Measurements from ENCODE around the gene MBP. TPM values are rescaled to one million over a fixed set of nuclear protein-coding genes. Genes with fewer than 3 reads are reported as not detected.
A peak's percentile ranks its signal among the peaks of the same experiment; 100 is the strongest.

The MBP gene
- total RNA-seq, 3 donors from 2014 or later = 37.9 to 48.5 (median 47.4) TPM

DNA sequence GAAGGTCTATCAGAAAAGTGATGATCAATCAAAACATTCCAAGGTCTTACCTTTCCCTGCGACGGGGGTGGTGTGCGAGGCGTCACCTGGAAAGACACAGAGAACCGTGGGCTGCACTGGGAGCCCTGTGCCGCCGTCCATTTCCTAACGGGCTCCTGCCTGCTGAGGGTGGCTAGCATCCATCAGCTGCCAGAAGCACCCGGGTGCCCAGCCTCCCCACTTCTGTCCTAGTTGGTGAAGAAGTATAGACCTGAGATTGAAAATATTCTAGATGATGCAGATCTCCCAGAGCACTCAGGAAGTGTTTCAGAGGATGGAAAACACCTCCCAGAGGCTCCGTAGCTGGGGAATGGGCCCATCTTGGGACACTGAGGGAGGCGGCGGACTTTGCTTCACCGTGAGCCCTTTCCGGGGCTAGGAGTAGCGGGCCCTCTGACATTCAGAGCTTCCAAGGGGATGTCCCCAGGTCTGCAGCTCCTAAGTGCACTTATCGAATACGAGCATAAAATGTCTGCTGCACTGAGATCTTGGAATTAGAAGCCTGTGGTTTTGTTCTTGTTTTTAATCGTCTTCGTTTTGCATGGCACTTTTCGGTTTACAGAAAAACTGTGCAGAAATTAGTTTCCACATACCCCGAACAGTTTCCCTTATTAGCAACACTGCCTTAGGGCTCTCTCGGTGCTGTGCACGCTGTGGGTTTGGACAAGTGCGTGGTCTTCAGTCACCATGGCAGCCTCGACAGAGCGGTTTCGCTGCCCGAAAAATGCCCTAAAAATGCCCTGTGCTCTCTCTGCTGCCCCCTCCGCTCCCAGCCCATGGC is 143.5 kb downstream of the MBP start:
- no peaks in the 10 kb centered on the region for H3K36me3 ChIP-seq (ENCODE audit: low read depth)
- no peak for DNase-seq
- intact Hi-C loops (cut with DNase I, micrococcal nuclease) = loop anchor here in 1 of 2 donors (10.0 kb wide), 1 partner anchor 64 kb away; no protein-coding TSS in a partner anchor
- no peak for ATAC-seq
- no peak overlapping the region for H3K4me3 ChIP-seq
- no peaks in the 10 kb centered on the region for H3K4me1 ChIP-seq (ENCODE audit: low read depth)
- TF ChIP-seq, protein P1, sequence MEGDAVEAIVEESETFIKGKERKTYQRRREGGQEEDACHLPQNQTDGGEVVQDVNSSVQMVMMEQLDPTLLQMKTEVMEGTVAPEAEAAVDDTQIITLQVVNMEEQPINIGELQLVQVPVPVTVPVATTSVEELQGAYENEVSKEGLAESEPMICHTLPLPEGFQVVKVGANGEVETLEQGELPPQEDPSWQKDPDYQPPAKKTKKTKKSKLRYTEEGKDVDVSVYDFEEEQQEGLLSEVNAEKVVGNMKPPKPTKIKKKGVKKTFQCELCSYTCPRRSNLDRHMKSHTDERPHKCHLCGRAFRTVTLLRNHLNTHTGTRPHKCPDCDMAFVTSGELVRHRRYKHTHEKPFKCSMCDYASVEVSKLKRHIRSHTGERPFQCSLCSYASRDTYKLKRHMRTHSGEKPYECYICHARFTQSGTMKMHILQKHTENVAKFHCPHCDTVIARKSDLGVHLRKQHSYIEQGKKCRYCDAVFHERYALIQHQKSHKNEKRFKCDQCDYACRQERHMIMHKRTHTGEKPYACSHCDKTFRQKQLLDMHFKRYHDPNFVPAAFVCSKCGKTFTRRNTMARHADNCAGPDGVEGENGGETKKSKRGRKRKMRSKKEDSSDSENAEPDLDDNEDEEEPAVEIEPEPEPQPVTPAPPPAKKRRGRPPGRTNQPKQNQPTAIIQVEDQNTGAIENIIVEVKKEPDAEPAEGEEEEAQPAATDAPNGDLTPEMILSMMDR (IDR thresholded peaks at IDR 0.05) = no peak
- no peaks in the 10 kb centered on the region for H3K9me3 ChIP-seq

DNA sequence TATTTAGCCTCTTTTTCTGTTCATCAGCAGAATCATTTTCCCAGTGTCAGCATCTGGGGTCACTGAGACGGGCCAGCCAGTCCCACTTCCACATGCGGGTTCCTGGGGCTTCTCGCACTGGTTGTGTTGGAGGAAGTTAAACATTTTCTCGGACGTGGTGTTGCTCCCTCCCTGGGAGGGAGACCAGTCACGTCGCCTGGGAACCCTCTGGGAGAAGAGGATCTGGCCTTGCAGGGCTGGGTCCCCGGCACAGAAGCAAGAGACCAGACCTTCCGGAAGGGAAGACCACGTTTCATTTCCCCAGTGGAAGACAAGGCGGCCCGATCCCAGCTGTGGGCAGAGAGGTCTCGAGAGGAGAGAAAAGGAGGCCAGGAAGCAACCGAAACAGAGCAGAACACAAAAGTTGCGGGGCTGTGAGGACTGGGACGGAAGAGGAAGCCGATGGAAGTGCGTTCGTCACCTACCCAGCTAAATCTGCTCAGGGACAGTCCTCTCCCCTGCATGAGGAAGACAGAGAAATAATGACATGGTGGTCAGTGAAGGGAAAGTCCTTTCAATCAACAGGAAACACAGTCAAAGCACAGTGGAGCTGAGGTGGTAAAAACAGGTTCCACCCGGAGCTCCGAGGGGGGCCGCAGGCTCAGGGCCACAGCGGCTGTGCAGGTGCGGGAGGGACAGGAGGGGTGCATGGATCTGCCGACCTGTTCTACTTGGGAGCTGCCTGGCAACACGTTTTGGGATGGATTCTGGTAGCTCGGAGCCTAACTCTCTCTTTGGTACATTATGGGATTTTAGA is 144.4 kb downstream of the MBP start:
- no peak overlapping the region for H3K4me3 ChIP-seq
- no peak for ATAC-seq

DNA sequence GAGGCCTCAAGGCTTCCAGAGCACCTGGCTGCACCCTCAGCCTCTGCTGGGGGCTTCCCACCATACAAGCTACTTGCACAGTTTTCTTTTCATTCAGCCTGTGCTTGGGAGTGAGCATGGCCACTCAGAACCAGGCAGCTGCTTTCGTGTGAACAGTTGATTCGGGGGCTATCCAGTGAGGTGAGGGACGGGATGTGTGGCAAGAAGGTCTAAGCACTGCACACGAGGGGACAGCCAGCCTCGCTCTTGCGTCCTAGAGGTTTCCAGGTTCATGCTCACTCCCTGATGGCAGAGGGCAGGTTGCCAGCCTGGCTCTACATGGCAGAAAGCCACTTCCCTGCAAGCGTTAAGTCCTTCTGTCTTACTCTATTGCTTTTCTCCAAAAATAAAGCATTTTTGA is 146.2 kb downstream of the MBP start:
- ATAC-seq = no peak
- intact Hi-C loops (cut with DNase I, micrococcal nuclease) = loop anchor here in 1 of 2 donors (10.0 kb wide), 1 partner anchor 62 kb away; no protein-coding TSS in a partner anchor

More for the DNA sequence above, 144.4 kb downstream of the MBP start:
- TF ChIP-seq, protein P1 (IDR thresholded peaks at IDR 0.05) = no peak
- H3K36me3 ChIP-seq (ENCODE audit: low read depth) = no peaks in the 10 kb centered on the region
- peak in 2 of 3 donors; percentile 40 to 55 for DNase-seq
- H3K4me1 ChIP-seq (ENCODE audit: low read depth) = no peaks in the 10 kb centered on the region
- intact Hi-C loops (cut with DNase I, micrococcal nuclease) = loop anchor here in 1 of 2 donors (10.0 kb wide), 1 partner anchor 63 kb away; no protein-coding TSS in a partner anchor
- H3K9me3 ChIP-seq = no peaks in the 10 kb centered on the region

DNA sequence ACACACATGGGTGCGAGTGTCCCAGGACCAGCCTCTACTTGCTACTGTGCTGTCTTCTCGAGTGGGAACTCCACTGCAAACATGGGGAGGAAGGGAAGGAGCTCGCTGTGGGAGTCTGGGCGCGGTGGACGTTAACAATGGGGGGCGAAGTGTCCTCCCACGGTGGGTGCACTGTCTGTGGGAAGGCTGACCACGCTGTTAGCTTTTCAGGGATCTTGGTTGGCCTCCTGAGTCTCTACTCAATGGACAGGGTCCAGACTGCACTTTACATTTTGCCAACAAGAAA is 146.7 kb downstream of the MBP start:
- no peaks in the 10 kb centered on the region for H3K9me3 ChIP-seq
- no peak for DNase-seq
- H3K36me3 ChIP-seq (ENCODE audit: low read depth) = no peaks in the 10 kb centered on the region
- no peak for ATAC-seq
- peaks cover 18% of the 10 kb centered on the region for H3K4me1 ChIP-seq (ENCODE audit: low read depth)
- H3K4me3 ChIP-seq = no peak overlapping the region
- TF ChIP-seq, protein P1 (IDR thresholded peaks at IDR 0.05) = no peak
- intact Hi-C loops (cut with DNase I, micrococcal nuclease) = loop anchor here in 1 of 2 donors (10.0 kb wide), 1 partner anchor 61 kb away; no protein-coding TSS in a partner anchor

More for the DNA sequence above, 146.2 kb downstream of the MBP start:
- H3K36me3 ChIP-seq (ENCODE audit: low read depth) = no peaks in the 10 kb centered on the region
- TF ChIP-seq, protein P1 (IDR thresholded peaks at IDR 0.05) = no peak
- H3K4me1 ChIP-seq (ENCODE audit: low read depth) = peaks cover 13% of the 10 kb centered on the region
- H3K9me3 ChIP-seq = no peaks in the 10 kb centered on the region
- H3K4me3 ChIP-seq = no peak overlapping the region
- DNase-seq = no peak

DNA sequence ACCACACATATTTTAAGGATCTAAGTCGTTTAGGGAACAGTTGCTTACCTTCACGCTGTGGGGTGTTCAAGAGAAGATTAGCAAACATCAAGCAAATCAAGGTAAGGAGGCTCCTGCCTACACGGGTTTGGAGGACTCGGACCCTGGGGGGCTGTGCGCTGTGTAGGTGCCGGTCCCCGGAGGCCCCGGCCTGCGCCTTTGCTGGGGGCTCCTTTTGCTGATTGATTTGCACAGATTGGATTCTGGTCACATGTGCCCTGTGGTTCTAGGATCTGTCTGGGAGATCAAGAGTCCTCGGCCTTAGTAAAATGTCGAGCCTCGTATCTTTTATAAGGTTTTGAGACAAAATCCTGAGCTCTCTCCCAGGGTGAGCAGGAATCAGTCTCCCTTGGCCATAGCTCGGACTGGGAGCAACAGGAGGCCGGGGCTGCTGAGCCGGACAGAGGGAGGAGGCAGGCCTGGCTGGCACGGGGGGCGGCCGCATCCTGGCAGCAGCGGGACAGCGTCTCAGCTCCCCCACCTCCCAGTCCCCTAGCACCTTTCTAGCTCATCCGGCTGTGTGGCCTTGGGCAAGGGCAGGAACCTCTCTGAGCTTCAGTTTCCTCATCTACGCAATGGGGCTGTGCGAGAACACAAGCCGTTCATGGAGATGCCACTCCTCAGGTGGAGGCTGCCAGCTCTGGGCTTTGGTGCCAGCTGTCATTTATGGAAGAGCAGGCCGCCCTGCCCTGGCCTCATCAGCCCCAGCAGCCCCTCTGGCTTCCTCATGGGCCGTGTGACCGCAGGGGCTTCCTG is 147.2 kb downstream of the MBP start:
- intact Hi-C loops (cut with DNase I, micrococcal nuclease) = loop anchor here in 1 of 2 donors (10.0 kb wide), 1 partner anchor 61 kb away; no protein-coding TSS in a partner anchor
- no peak for ATAC-seq
- H3K36me3 ChIP-seq (ENCODE audit: low read depth) = no peaks in the 10 kb centered on the region
- H3K9me3 ChIP-seq = no peaks in the 10 kb centered on the region
- peaks cover 19% of the 10 kb centered on the region for H3K4me1 ChIP-seq (ENCODE audit: low read depth)
- TF ChIP-seq, protein P1 (IDR thresholded peaks at IDR 0.05) = no peak
- H3K4me3 ChIP-seq = no peak overlapping the region
- DNase-seq = no peak

Measured in mucosa of descending colon (tissue), 3 donors.